ENCODE measurements around the gene C11orf24.
"Not testable (repeated sequence)": the region's sequence is repeated elsewhere in the genome, so short reads cannot be mapped to it uniquely, and the experiment has no call there.

Gene C11orf24

GRCh38 chr11:68251765-68252164, 20.0 kb downstream of the C11orf24 start:
- no peak for DNase-seq (ENCODE audit: low read depth)

GRCh38 chr11:68244912-68245311, 26.9 kb downstream of the C11orf24 start:
- DNase-seq (ENCODE audit: low read depth) = not testable (repeated sequence)

- not testable (repeated sequence) for DNase-seq (ENCODE audit: low read depth)
Observed at GRCh38 chr11:68243847-68244246, 27.9 kb downstream of the C11orf24 start.

GRCh38 chr11:68242616-68243015, 29.2 kb downstream of the C11orf24 start:
- DNase-seq (ENCODE audit: low read depth) = no peak

- DNase-seq (ENCODE audit: low read depth) = no peak
Observed at GRCh38 chr11:68231621-68232020, 40.2 kb downstream of the C11orf24 start.

GRCh38 chr11:68229601-68230000, 42.2 kb downstream of the C11orf24 start:
- no peak for DNase-seq (ENCODE audit: low read depth)

- no peak for DNase-seq (ENCODE audit: low read depth)
Observed at GRCh38 chr11:68226421-68226820, 45.4 kb downstream of the C11orf24 start.

- DNase-seq (ENCODE audit: low read depth) = no peak
Observed at GRCh38 chr11:68224606-68225005, 47.2 kb downstream of the C11orf24 start.

- no peak for DNase-seq (ENCODE audit: low read depth)
Observed at GRCh38 chr11:68223275-68223674, 48.5 kb downstream of the C11orf24 start.

- DNase-seq (ENCODE audit: low read depth) = no peak
Observed at GRCh38 chr11:68221406-68221805, 50.4 kb downstream of the C11orf24 start.

GRCh38 chr11:68216171-68216938, 55.4 kb downstream of the C11orf24 start:
- no peak for DNase-seq (ENCODE audit: low read depth)

GRCh38 chr11:68215524-68216170, 56.1 kb downstream of the C11orf24 start:
- DNase-seq (ENCODE audit: low read depth) = no peak

GRCh38 chr11:68215087-68215445, 56.7 kb downstream of the C11orf24 start:
- peak; percentile 11 for DNase-seq (ENCODE audit: low read depth)

- DNase-seq (ENCODE audit: low read depth) = peak; percentile 11
Observed at GRCh38 chr11:68214173-68215086, 57.3 kb downstream of the C11orf24 start.

GRCh38 chr11:68213555-68214172, 58.1 kb downstream of the C11orf24 start:
- peak; percentile 66 for DNase-seq (ENCODE audit: low read depth)

- DNase-seq (ENCODE audit: low read depth) = peak; percentile 37
Observed at GRCh38 chr11:68213135-68213515, 58.6 kb downstream of the C11orf24 start, which contains the start of gene KMT5B. KMT5B (minus strand) TSS chr11:68213296; CDS start chr11:68190076, 23,220 bp downstream.

GRCh38 chr11:68212421-68213134, 59.2 kb downstream of the C11orf24 start:
- peak; percentile 45 for DNase-seq (ENCODE audit: low read depth)

GRCh38 chr11:68211546-68211945, 60.2 kb downstream of the C11orf24 start:
- DNase-seq (ENCODE audit: low read depth) = no peak

All from stimulated activated CD8-positive, alpha-beta memory T cell treated with anti-CD3 and anti-CD28 coated beads, Interleukin-4, amount 100 ng/mL, for 24 hours (primary cell).